Measurements from ENCODE around the gene NPAS3. TPM values are rescaled to one million over a fixed set of nuclear protein-coding genes. Genes with fewer than 3 reads are reported as not detected.

Gene NPAS3
- total and polyA plus RNA-seq, 8 donors: 0.23 to 2.8 (median 1.4) TPM

DNA sequence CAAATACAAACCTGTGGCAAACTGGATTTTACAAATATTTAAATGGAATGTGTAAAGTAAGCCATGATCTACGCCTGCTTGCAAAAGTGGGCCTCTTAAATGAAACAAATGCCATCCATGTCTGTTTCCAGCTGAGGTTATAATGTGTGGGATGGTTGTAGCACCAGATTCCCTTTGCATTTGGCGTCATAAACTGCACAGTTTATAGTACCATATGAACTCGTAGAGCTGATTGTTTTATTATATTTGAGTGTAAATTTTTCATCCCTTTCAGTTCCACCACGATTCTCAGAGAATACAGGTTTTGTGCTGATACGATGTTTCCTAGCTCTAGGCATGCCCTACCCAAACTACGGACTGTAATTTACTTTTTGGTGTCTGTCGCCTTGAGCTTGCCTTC lies 637.3 kb downstream of the NPAS3 start:
- WGBS, 2 donors: 57 to 65% methylated on average over 7 of the region's 7 CpGs
- no peak overlapping the region for H3K27ac ChIP-seq
- no peaks in the 10 kb centered on the region for H3K27me3 ChIP-seq
- no peaks in the 10 kb centered on the region for H3K4me1 ChIP-seq
- H3K36me3 ChIP-seq: no peaks in the 10 kb centered on the region
- DNase-seq (no peak), FAIRE-seq (no peak), ATAC-seq (no peak)
- H3K9me3 ChIP-seq: no peaks in the 10 kb centered on the region
- intact Hi-C loops (cut with DNase I): no loop called here
- TF ChIP-seq, protein P1, sequence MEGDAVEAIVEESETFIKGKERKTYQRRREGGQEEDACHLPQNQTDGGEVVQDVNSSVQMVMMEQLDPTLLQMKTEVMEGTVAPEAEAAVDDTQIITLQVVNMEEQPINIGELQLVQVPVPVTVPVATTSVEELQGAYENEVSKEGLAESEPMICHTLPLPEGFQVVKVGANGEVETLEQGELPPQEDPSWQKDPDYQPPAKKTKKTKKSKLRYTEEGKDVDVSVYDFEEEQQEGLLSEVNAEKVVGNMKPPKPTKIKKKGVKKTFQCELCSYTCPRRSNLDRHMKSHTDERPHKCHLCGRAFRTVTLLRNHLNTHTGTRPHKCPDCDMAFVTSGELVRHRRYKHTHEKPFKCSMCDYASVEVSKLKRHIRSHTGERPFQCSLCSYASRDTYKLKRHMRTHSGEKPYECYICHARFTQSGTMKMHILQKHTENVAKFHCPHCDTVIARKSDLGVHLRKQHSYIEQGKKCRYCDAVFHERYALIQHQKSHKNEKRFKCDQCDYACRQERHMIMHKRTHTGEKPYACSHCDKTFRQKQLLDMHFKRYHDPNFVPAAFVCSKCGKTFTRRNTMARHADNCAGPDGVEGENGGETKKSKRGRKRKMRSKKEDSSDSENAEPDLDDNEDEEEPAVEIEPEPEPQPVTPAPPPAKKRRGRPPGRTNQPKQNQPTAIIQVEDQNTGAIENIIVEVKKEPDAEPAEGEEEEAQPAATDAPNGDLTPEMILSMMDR (IDR thresholded peaks at IDR 0.05): no peak
- no peak overlapping the region for H3K4me3 ChIP-seq

GRCh38 chr14:33578461-33579216 lies 640.0 kb downstream of the NPAS3 start:
- Histone ChIP-seq H3K27me3 (no peaks in the 10 kb centered on the region), H3K36me3 (no peaks in the 10 kb centered on the region), H3K4me3 (no peak overlapping the region), H3K27ac (peak overlapping the region in 1 of 4 donors; percentile 21), H3K4me1 (no peaks in the 10 kb centered on the region), H3K9me3 (no peaks in the 10 kb centered on the region)
- TF ChIP-seq, protein P1 (IDR thresholded peaks at IDR 0.05): no peak
- ATAC-seq (peak in 3 of 4 donors; percentile 26 to 87 (median 83)), DNase-seq (no peak), FAIRE-seq (no peak)
- WGBS, 2 donors: 67 to 71% methylated on average over 3 of the region's 3 CpGs
- intact Hi-C loops (cut with DNase I): no loop called here

GRCh38 chr14:33580231-33580749 lies 641.6 kb downstream of the NPAS3 start:
- 59 to 61% methylated on average over 9 of the region's 9 CpGs for WGBS, 2 donors
- no peaks in the 10 kb centered on the region for H3K27me3 ChIP-seq
- H3K9me3 ChIP-seq: no peaks in the 10 kb centered on the region
- DNase-seq (peak in 1 of 6 donors; percentile 15), ATAC-seq (peak in 3 of 4 donors; percentile 18 to 69 (median 62)), FAIRE-seq (no peak)
- TF ChIP-seq, protein P1 (IDR thresholded peaks at IDR 0.05): no peak
- H3K36me3 ChIP-seq: no peaks in the 10 kb centered on the region
- H3K27ac ChIP-seq: no peak overlapping the region
- H3K4me3 ChIP-seq: no peak overlapping the region
- intact Hi-C loops (cut with DNase I): no loop called here
- no peaks in the 10 kb centered on the region for H3K4me1 ChIP-seq

- ATAC-seq (no peak), FAIRE-seq (no peak), DNase-seq (no peak)
- Histone ChIP-seq H3K27ac (no peak overlapping the region), H3K9me3 (no peaks in the 10 kb centered on the region), H3K27me3 (no peaks in the 10 kb centered on the region), H3K4me3 (no peak overlapping the region), H3K4me1 (no peaks in the 10 kb centered on the region), H3K36me3 (no peaks in the 10 kb centered on the region)
- intact Hi-C loops (cut with DNase I): no loop called here
- TF ChIP-seq, protein P1 (IDR thresholded peaks at IDR 0.05): no peak
- 90 to 94% methylated on average over 2 of the region's 2 CpGs for WGBS, 2 donors
Measured at GRCh38 chr14:33580841-33581240, 642.2 kb downstream of the NPAS3 start.

GRCh38 chr14:33584697-33585096 lies 646.0 kb downstream of the NPAS3 start:
- no peak overlapping the region for H3K4me3 ChIP-seq
- no peak for FAIRE-seq
- no peaks in the 10 kb centered on the region for H3K36me3 ChIP-seq
- no peaks in the 10 kb centered on the region for H3K9me3 ChIP-seq
- DNase-seq: no peak
- ATAC-seq: no peak
- intact Hi-C loops (cut with DNase I): no loop called here
- 84 to 92% methylated on average over 2 of the region's 2 CpGs for WGBS, 2 donors
- H3K4me1 ChIP-seq: peaks cover 0 to 5% (median 3%) of the 10 kb centered on the region in 3 donors
- no peaks in the 10 kb centered on the region for H3K27me3 ChIP-seq
- TF ChIP-seq, protein P1 (IDR thresholded peaks at IDR 0.05): no peak
- H3K27ac ChIP-seq: no peak overlapping the region

Data from pancreas (tissue), 10 donors.